DMS79 treated with DMSO at 0.1 percent for 48 hours (cell line): Measurements from ENCODE around the gene TMEM250.

ENCODE experiments used
- DNase-seq: peaks from one replicate; lab custom pipeline; 2025; lab: John Stamatoyannopoulos, UW

Gene TMEM250

DNA sequence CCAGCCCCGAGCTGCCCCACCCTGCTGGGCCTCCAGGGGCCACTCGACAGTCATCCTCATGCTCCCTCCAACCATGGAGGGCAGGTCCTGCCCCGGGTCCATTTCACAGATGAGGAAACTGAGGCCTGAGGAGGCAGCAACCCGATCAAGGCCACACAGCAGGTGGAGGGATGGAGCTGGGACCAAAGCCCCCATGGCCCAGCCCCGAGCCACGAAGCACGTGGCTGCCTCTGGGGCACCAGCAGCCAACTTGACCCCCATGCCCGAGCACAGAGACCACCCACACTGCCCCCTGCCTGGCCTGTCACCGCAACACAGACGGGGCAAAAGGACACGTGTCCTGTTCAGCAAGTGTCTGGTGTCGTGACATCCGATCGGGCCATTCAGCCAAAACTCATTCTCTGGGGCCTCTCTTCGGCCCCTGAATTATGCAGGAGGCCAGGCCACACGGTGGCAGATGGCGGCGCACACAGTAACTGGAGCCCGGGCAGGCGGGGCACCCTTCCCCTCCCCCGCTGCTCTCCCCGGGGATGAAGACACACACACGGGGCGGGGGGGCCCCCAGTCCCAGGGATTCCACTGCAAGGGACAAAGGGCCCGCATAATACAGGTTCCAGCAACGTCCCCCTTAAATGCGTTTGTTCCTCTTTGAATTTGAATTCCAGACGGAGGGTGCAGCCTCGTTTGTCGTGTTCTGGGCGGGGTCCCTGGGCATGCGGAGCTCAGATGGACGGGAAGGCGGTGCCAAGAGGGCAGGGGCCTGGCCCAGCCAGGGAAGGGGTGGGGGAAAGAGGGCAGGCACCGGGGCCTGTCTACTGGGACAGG is 29.4 kb upstream of the TMEM250 start:
- DNase-seq, result no peak

DNA sequence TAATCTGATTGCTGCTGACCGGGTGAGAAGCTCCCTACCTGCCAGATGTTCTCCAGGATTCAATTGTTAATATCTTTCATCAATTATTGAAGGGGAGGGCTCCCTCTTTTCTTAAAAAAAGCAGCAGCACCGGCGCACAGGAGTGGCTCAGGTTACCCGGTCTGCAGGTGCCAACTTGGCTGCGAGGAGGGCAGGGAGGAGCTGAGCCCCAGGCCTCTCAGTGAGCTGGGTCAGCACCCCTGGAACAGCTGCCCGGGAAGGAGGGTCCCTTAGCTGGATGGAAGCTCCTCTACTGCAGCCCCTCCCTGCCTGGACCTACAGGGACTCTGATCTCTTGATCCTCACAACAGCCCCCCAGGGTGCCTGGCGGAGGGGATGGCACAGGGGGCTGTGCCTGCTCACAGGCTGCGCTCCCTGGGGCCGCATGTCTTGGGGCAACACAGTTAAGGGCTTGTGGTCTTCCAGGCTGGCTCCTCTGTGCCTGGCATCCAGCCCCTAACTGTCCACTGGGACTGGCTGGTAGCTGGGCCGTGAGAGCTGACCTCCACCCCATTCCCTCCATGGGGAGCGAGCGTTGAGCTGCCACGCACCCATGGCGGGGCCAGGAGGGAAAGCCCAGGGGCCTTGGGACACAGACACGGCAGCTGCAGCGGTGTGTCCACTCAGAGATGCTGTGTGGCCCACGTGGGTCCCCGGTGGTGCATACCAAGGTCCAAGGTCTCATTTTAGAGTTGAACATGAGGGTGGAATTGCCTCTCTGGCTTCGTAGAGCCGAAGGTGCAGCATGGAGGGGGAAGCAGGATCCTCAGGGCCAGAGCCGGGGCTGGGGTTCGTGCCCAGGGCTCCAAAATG is 28.6 kb upstream of the TMEM250 start:
- DNase-seq, result peak; percentile 73

DNA sequence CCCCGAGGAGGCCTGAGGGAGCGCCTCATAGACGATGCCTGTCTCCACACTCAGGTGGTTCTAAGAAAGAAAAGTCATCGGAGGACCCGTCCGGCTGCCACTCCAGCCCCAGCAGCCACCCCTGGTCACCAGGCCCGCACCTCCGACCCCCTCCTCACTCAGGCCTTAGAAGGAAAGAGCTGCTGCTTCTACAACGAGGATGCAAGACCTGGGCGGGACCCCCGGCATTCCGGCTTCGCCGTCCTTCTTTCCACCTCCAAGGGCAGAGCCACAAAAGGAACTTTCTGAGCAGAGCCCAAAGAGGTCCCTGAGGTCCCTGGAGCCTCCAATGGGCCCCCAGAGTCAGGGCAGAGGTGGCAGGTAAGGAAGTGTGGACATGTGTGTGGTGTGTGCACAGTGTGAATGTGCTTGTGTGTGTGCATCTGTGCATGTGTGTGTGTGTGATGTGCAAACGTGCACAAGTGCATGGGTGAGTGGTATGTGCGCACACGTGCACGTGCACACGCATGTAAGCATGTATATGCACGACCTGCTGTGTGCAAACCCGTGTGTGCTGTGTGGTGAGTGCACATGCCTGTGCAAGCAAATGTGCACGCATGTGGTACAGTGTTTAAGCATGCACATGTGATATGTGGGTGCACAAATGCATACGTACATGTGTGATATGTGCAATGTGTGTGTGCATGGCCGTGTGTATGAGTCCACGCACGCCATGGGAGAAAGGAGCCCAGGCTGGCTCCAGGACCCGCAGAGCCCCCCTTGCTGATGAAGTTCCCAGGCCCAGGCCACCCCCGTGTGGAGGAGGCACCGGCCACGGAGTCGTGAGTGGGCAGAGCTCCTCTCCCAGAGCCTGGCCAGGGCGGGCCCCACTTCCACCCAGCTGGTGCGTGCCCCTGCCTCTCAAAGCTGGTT is 27.7 kb upstream of the TMEM250 start:
- DNase-seq, result no peak

DNA sequence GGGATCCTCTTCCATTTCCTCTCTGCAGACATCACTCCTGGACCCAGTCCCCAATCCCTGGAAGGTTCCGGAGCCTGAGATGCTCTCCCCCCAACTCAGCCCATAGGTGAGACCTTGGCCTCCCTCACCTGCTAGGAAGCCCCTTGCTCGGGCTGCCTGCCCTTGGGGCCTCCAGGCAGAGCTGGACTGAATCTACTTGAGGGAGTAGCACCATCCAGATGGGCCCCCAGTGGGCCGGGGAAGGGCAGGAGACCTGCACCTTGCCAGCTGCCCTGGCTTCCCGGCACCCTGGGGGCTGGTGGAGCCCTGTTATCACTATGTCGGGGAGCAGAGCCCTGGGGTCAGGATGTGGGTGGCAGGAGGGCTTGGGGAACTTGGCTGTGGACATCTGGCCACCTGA is 26.9 kb upstream of the TMEM250 start:
- DNase-seq, result no peak

DNA sequence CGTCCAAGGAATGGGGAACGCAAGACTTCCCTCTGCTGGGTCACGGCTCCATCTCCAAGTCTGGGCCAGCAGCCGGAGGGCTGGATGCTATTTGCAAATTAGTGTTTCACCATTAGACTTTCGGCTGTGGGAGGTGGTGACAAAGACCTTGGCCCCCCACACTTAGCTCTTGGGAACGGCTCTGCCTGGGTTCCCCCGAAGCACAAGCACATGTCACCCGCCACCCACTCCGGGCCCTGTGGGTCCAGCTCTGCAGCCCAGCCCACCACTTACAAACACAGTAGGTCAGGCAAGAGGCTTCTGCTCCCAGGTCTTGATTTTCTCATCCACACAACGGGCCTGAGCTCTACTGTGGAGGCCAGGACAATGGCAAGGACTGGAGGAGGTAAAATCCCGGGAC is 25.8 kb upstream of the TMEM250 start:
- DNase-seq, result no peak

DNA sequence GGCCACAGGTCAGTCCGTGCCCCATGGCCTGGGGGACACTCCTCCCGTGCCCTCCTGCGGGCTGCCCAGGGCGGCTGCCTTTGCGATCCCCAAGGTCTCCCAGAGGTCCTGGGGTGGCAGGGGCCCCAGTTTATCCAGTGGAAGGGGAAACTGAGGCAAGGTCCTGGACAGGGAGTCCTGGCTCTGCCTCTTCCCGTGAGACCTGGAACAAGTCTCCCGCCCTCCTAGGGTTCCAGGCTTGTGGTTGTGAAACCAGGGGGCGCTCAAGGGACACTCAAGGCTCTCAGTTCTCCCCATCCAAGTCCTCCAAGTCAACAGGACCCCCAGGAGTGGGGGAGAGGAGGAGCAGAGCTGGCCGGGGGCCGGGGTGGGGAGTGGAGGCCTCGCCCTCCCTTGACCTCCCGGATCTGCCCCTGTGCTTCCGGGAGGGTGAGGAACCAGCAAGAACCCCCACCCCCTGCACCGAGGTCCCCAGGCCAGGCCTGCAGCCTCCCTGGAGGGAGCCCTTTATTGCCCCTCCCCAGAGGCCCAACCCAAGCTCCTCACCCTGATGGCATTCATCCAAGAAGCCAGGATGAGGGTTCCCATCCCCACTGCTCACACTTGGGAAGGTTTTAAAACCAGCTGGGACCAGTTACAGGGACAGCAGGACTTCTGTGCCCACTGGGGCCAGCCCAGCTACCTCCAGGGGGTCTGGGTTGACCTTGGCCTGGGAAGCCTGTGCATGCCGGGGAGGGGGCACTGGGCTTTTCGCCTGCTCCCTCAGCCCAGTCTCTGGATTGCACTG is 24.7 kb upstream of the TMEM250 start:
- DNase-seq, result peak; percentile 14

DNA sequence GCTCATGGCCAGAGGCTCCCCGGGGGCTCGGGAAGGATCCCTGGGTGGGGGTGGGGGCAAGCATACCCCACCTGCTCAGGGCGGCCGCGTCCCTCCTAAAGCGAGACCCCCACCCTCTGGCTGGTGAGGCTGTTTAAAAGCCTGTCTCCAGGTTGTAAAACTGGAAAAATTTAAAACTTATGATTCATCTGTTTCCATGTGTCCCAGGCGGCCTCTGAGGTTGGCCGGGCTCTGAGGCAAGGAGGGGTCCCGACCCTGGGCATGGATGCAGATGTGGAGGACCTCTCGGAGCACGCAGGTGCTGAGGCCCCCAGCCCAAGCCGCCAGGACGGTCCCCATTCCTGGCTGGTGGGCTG is 24.2 kb upstream of the TMEM250 start:
- DNase-seq, result no peak

DNA sequence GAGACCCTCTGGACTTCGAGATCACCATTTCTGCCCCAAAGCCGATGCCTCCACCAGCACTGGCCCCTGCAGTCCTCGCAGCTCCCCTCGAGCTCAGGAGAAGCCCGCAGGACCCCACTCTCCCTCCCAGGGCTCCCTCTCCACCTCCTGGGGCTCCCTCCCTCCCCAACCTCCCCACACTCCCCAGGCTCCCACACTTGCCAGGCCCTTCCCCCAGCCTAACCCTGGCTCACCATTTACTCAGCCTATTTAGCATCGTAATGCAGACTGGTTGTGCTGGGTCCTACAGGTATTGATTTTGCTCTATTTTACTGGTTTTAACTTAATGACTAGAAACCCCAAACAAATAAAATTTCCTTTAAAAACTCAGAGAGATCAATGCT is 23.7 kb upstream of the TMEM250 start:
- no peak for DNase-seq

DNA sequence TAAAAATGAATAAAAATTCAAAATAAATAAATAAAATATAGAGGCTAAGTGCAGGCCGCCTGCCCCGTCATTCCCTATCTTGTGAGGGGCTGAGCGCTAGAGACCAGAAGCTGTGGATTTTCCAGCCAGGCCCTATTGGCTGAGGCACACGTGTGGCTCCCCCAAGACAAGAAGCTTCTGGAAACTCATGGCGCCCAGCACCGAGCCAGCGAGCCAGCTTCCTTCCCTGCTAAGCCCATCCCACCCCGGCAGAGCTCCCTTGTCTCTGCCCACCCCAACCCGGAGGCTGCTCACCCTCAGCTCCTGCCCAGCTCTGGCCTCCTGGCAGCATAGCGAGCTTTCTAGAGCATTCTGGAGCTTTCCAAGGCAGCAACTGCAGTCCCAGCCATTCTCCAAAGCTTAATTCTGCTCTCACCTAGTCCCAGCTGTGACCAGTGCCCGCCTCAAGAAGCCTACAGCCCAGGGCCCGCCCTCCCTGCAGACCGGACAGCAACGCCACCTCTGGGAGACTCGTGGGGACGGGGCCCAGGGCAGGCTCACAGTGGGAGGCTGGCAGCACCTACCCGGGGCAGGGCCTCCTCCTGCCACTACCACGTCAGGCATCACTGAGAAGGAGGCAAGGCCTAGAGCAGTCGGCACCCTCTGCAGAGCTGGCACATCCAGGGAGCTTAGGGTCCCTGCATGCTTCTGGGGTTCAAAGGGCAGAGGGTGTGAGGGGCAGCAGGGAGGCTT is 23.2 kb upstream of the TMEM250 start:
- DNase-seq, result peak; percentile 12

DNA sequence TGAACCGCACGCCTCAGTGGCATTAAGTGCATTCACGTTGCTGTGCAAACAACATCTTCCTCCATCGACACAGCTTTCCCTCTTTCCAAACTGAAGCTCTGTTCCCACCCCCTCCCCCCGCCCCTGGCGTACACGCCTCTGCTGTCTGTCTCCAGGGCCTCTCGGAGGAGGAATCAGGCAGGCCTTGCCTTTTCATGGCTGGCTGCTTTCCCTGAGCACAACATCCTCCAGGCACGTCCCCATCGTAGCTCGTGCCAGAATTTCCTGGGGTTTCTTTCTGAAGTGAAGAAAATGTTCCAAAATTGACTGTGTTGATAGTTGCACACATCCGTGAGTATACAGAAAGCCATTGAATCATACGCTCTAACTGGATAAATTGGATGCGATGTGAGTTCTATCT is 22.3 kb upstream of the TMEM250 start:
- DNase-seq, result peak; percentile 91

DNA sequence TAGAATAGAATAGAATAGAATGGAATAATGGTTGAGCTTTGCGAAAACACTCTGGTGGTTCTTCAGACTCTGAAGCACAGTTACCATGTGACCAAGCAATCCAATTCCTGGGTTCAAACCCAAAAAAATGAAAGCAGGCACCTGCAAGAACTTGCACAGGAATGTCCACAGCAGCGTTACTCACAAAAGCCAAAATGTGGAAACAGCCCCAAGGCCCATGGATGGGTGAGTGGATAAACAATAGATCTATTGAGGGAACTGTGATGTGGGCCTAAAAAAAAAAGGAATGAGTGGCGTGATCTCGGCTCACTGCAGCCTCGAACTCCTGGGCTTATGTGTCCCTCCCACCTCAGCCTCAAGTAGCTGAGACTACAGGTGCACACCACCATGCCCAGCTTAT is 21.4 kb upstream of the TMEM250 start:
- no peak for DNase-seq

DNA sequence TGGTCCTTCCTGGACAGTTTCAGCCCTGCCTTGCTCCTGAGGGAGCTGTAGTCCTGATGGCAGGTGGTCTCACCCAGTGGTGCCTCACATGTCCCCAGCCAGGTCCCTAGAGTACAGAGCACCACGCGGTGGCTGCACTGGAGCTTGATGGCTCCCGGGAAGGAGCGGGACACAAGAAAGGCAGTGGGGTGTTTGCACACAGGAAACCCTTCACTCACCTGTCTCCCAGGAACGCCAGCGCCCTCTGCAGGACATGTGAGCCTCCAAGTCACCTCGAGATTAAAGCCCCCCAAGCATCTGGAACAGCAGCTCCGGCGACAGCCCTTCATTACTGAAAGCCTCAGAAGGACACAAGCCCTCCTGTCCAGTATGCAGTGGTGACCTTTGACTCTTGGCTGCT is 19.9 kb upstream of the TMEM250 start:
- peak; percentile 20 for DNase-seq

DNA sequence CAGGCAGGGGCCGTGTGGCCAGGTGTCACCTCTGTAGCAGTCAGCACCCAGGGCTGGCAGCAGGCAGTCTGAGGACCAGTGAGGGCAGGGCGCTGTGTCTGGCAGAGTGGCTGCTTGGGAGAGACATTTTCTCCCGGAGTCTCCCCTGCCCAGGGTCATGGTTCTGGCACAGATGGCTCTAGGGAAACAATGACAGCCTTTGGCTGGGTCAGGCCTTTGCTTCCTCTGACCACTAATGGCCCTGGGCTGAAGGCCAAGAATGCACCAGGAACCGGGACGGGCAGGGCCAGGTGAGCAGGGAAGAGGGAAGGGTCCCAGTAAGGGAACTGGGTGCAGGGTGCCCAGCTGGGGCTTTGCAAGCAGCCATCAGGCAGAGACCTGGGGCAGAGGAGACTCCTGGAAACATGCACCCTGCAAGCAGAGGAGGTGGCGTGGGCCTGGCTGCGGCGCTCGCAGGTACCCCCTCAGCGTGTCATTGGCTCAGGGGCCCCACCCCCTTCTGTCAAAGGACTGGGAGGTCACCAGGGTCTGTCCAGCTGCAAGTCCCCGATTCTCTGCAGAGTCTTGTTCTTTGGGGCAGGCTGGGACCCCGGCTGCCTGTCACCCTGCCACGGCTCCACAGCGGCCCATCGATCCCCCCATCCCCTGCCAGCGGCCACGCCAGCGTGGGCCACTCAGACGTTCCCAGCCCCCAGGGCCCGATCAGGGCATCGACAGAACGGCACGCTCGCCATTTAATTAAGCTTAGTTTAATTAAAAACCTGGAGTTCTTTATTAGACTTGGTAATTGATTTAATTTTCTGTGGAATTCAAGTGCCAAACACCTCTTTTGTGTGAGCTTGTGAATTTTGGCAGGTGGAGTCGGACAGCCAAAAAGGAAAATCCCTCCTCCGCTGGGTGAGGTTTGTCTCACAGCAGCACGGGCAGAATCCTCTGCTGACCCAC is 18.9 kb upstream of the TMEM250 start:
- peak; percentile 50 for DNase-seq

DNA sequence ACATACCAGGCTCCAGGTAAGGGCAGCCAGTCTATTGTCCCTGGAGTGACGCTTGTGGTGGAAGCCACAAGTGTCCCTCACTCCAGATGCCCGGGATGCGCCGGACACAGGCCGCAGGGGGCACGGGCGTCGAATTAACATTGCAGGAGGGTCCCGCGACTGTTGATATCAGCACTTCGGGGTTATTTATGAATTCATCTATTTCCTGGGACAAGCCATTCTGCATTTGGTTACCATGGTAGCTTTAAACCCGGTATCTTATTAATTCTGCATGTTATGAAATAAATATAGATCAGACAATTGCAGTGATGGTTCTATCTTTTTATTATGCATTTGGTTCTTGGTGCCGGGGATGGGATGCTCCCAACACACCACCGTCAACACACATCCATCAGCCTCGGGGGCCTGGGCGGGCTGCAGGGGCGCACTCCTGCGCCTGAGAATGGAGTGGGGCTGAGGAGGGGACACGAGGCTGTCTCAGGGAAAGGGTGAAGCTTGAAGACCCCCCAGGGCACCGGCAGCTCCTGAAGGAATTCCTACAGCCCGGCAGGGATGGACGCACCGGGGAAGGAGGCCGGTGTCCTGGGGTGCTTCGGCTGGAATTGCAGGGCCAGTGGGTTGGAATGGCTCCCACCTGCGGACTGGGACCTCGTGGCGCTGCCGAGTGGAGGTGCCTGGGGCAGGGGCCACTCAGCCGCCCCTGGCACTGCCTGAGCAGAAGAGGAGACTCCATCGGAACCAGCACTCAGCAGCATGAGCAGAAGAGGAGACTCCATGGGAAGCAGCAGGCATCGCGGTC is 17.7 kb upstream of the TMEM250 start:
- no peak for DNase-seq

DNA sequence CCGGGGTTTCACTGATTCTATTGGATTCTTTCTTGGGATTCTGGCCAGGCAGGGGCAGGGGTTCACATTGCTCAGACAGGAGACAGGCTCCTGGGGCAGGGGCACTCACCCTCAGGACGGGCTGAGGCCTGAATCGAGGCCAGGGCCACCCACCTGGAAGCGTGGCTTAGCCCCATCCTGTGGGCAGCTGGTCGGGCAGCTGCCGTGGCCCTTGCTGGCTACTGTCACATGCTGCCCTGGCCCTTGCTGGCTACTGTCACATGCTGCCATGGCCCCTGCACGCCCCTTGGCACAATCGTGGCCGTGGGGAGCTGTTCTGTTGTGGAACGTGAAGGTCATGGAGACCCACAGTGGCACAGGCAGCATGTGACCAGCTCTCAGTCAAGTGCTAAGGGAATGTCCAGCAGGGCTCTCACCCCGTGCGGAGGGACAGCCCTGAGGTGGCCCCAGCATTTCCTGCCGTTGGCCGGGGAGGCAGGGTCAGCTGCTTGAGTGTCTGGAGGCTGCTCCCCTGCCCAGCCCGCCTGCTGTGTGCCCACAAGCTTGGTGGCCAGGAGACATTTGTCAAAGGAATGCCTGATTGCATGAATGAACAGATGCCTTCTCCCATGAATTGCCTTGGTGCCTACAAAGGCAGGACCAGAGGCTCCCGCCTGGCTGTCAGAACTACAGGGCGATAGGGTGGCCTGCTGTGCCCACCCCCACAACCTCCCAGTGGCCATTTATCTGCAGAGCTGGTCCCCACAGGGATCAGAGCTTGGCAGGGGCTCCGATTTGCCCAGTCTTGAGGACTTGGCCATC is 16.9 kb upstream of the TMEM250 start:
- DNase-seq, result no peak

DNA sequence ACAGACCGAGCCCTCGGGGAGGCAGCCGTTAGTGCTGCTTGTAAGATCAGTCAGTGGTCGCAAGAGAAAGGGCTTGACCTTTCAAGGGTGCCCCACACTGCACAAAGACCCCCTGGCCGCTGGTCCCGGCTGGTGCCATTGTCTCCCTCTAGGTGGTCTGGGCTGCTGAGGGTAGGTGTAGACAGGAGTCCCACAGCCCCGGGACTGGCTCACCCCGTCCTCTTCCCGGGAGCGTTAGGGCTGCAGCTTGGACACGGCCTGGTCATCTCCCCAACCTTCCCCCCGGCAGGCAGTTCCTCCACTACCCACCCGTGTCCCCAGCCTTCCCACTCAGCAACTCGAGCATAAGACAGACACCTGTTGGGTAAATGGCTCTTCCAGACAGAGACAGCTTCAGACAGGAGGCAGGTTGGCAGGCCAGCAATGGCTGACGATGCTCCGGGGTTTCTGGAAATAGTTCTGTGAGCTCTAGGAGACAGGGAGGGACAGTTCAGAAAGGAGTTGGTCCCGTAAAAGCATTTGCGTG is 15.3 kb upstream of the TMEM250 start:
- DNase-seq, result no peak

DNA sequence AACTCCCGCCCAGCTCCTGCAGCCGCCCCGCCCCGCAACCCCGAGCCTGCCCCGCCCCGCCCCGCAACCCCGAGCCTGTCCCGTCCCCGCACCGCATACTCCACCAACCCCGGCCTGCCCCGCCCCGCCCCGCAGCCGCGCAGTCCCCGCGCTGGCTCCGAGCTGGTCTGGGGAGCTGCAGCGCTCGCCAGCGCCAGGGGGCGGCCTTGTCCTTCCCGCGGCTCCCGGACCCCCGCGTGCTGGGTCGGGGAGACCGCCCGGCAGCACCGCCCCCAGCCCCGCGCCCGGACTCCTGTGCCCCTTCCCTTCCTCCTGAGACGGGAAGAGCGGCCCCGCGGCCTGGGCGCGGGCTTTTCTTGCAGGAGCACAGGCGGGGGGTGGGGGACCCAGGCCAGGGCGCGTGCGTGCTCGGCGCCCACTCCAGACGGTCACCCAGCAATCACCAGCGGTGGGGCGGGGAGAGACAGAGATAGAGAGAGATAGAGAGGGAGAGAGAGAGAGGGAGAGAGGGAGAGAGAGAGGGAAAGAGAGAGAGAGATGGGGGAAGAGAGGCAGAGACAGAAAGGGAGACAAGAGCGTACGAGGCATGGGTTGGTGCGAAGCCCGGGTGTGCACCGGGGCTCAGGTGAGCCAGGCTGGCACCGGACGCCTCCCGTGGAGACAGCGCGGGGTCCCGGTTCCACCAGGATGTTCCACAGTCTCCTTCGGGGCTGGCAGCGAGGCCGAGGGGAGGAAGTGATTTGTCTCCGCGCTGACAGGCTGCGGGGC is 14.7 kb upstream of the TMEM250 start:
- no peak for DNase-seq
